T-helper 2 cell treated with Interferon-gamma antibody and Interleukin-4, amounts not matched to agents 100 ng/mL and 5 ng/mL, for 36 hours (primary cell): ENCODE measurements around the gene TDRD1. TPM values are rescaled to one million over a fixed set of nuclear protein-coding genes. Genes with fewer than 3 reads are reported as not detected.
"Not testable (repeated sequence)": the region's sequence is repeated elsewhere in the genome, so short reads cannot be mapped to it uniquely, and the experiment has no call there.

Source experiments
- intact Hi-C: fragments of 100-400 bp; cut with micrococcal nuclease; formaldehyde crosslinking; loops from one replicate; pipeline ENCODE4 v1.15.1; 2023
- total RNA-seq: library from RNA; stranded (reverse); gene quantifications from 2 replicates; pipeline ENCODE4 v1.2.3, GENCODE V29; 2022

Gene TDRD1, protein sequence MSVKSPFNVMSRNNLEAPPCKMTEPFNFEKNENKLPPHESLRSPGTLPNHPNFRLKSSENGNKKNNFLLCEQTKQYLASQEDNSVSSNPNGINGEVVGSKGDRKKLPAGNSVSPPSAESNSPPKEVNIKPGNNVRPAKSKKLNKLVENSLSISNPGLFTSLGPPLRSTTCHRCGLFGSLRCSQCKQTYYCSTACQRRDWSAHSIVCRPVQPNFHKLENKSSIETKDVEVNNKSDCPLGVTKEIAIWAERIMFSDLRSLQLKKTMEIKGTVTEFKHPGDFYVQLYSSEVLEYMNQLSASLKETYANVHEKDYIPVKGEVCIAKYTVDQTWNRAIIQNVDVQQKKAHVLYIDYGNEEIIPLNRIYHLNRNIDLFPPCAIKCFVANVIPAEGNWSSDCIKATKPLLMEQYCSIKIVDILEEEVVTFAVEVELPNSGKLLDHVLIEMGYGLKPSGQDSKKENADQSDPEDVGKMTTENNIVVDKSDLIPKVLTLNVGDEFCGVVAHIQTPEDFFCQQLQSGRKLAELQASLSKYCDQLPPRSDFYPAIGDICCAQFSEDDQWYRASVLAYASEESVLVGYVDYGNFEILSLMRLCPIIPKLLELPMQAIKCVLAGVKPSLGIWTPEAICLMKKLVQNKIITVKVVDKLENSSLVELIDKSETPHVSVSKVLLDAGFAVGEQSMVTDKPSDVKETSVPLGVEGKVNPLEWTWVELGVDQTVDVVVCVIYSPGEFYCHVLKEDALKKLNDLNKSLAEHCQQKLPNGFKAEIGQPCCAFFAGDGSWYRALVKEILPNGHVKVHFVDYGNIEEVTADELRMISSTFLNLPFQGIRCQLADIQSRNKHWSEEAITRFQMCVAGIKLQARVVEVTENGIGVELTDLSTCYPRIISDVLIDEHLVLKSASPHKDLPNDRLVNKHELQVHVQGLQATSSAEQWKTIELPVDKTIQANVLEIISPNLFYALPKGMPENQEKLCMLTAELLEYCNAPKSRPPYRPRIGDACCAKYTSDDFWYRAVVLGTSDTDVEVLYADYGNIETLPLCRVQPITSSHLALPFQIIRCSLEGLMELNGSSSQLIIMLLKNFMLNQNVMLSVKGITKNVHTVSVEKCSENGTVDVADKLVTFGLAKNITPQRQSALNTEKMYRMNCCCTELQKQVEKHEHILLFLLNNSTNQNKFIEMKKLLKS
- 0.09 and 0.23 TPM in 2 replicates for total RNA-seq

DNA sequence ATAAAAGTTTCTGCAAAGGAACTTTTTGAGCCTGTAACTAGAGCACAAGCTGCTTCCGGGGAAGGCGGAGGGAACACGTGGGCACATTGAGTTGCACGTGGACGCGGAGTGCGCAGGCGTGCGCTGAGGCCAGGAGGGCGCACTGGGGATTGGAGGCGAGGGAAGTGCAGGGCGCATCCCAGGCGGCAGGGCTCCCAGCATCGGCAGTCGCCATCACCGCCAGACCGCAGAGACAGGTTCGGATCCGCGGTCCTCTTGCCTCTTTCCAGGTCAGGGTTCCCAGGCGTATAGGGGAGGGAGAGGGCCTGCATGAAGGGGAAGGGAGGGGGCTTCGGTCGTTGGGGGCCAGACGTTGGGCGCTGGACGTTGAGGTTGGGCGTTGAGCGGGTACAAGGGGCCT, at the start of gene TDRD1:
TSS of gene TDRD1 (plus strand) at position 206 of the 400 bp plus-strand sequence. CDS start 8,479 bp downstream, outside the sequence.
- intact Hi-C loops = no loop called here

DNA sequence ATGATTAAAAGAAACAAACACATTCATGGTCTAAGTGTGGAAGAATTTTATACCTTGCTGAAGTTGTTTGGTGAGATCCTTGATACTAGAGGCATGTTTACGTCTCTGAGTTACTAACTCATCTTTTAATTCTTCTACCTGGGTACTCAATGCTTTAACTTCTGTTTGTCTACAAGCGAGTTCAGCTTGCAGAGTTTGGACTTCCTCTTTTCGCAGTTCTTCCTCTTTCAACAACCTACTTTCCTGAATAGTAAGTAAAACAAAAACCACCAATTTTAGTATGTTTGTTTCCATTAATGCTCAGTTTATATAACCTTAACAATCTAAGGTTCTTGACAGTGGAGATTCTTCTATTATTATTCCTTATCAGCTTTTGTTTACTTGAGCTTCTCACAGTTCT, 48.1 kb upstream of the TDRD1 start:
- intact Hi-C loops = no loop called here

DNA sequence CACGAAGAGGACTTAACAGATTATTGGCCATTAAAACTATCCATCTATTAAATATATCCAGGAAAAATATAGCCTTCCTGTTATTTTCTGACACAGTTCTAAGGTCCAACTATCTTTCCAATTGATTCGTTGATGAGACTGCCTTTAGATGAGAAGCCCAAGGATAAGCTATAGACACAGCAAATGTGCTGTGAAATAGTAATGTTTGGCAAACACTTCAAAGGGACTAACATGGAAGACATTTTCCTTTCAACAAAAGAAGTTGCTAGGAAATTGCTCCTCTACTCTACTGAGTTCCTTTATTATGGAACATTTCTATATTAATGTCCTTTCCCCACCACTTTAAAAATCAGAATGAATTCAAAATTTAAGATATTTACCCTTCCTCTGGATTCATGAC, 43.7 kb upstream of the TDRD1 start:
- intact Hi-C loops = no loop called here

DNA sequence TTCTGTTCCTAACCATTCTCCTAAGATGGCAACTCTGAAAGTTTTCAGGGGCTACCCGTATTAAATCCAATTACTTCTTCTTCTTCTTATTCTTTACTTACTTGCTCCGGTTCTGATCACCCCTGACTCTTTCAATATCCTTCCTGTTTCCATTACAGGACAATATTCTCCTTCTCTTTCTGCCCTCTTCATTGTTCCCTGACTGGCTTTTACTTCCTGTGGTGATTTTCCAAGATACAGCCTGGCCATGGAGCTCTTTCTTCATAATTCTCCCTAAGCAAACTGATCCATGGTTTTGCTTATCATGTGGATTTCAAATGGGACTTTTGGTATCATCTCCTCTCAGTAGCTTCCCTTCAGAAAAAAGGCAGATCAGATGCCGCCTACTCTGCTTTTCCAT, 40.6 kb upstream of the TDRD1 start:
- intact Hi-C loops = no loop called here

DNA sequence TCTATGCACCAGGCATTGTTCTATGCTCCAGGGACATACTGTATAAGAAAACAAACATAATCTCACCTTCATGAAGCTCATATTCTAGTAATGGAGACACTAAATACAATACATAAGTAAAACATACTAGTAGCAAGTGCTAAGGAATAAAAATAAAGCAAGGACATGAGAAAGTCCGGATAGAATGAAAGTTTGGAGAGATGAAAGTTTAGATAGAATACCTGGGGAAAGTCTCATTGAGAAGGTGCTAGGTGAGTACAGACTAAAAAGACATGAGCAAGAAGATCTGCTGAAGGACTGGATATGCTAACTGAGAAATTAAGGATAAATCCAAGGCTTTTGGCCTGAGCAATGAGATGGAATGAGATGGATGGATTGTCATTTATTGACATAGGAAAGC, 39.1 kb upstream of the TDRD1 start:
- intact Hi-C loops = no loop called here

DNA sequence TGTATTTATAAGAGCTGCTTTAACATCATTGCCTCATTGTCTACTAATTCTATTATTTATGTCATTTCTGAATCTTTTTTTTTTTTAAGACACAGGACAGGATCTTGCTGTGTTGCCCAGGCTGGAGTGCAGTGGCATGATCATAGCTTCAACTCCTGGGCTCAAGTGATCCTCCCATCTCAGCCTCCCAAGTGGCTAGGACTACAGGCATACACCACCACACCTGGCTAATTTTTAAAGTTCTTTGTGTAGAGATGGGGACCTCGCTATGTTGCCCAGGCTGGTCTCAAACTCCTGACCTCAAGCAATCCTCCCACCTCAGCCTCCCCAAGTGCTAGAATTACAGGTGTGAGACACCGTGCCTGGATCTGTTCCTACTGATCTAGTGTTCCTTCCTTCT, 38.3 kb upstream of the TDRD1 start:
- intact Hi-C loops = not testable (repeated sequence)

DNA sequence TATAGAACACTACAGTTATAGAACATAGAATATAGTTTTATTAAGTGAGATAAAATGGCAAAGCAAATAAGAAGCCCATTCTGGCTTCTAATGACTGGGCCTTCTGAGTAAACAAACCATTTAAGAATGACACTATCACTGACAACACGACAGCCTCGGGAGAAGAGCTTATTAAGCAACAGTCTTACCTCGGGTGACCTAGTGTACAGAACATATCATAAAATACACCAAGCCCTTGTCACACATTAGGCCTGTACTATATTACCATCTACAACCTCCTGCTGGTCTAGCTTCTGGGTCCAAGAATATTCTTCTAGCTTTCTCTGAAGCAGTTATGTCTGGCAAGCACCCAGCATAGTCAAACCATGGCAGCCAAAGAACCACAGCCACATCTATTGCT, 37.1 kb upstream of the TDRD1 start:
- intact Hi-C loops = no loop called here

DNA sequence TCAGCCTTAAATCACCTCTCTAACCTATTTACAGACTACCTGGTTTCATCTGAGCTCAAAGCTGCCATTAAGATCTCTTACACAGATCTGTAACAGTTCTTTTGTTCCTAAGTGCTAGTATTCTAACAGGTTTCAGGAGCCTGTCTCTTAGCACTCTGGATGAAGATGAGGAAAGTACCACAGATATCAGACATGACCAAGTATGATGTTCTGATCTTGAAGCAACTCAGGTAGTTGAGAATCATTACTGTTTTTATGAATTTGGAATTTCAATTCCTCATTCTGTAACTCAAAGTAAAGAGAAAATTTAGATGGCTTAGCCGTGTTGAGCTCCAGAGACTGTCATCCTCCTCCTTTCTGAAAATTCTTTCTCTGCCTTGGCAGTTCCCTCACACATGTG, 36.0 kb upstream of the TDRD1 start:
- intact Hi-C loops = no loop called here

DNA sequence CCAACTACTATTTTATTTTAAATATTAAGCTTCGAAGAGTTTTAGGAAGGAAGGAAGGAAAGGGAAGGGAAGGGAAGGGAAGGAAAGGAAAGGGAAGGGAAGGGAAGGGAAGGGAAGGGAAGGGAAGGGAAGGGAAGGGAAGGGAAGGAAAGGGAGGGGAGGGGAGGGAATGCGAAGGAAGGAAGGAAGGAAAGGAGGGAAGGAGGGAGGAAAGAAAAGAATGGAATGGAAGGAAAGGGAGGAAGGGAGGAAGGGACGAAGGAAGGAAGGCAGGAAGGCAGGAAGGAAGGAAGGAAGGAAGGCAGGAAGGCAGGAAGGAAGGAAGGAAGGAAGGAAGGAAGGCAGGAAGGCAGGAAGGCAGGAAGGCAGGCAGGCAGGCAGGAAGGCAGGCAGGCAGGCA, 29.7 kb upstream of the TDRD1 start:
- intact Hi-C loops = not testable (repeated sequence)

DNA sequence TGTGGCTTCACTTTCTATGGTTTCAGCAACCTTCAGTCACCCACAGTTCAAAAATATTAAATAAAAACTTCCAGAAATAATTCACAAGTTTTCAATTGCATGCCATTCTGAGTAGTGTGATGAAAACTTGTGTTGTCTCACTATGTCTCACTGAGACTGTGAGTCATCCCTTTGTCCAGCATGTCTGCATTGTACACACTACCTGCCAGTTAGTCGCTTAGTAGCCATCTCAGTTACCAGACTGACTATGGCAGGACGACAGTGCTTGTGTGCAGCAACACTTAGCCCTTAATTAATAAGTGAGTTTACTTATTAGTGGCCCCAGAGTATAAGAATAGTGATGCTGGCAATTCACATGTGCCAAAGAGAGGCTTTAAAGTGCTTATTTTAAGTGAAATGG, 27.7 kb upstream of the TDRD1 start:
- intact Hi-C loops = no loop called here

DNA sequence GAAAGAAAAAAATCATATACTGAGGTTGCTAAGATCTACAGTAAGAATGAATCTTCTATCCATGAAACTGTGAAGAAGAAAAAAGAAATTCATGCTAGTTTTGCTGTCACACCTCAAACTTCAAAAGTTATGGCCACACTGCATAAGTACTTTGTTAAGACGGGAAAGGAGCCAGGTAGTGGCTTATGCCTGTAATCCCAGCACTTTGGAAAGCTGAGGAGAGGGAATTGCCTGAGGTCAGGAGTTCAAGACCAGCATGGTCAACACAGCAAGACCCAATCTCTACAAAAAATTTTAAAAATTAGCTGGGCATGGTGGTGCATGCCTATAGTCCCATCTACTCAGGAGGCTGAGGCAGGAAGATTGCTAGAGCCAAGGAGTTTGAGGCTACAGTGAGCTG, 27.3 kb upstream of the TDRD1 start:
- intact Hi-C loops = no loop called here

DNA sequence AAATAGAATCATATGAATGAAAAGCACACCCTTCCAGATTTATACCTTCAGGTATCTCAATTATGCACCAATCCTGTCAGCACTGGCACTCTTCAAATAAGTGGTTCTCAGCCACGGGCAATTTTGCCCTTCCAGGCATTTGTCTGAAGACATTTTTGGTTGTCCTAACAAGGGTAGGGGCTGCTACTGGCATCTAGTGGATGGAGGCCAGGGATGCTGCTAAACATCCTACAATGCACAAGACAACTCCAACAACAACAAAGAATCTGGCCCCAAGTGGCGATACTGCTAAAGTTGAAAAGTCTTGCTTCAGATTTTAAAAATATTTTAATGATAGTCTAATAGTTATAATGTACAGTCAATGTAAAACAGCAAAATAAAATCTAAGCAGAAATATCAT, 21.2 kb upstream of the TDRD1 start:
- intact Hi-C loops = no loop called here

DNA sequence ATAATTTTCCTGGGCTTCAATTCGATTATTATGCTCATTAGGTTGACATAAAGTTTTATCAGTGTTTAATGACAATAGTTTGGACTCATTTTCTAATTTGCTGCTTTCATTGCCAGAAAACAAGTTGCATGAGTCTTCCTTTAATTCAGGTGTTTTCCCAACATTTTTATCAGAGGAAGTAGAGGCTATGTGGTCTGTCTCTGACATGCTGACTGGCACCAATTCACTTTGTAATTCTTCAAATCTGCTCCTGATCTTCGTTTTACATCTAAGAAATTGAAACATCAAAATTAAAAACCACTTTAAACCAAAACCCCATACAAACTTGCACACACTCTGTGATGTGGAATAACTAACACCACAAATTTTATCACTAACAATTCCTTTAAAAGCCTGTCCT, 16.1 kb upstream of the TDRD1 start:
- intact Hi-C loops = no loop called here

DNA sequence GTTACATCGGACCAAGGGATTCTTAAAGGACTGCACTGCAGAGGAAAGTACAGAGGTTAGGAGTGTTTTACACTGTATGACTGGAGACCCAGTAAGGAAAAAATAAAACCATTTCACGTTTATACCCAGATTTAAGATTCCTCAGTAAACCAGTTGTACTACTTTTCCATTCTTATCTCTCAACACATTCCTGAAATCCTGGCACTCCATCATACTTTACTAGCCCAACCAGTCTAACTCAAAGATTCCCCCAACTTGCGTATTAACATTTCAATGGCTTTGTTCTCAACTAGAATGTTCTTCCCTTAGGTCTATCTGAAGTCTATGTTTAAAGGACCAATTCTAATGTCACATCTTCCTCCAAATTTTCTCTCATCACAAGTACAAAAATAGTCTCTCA, 13.1 kb upstream of the TDRD1 start:
- intact Hi-C loops = no loop called here

DNA sequence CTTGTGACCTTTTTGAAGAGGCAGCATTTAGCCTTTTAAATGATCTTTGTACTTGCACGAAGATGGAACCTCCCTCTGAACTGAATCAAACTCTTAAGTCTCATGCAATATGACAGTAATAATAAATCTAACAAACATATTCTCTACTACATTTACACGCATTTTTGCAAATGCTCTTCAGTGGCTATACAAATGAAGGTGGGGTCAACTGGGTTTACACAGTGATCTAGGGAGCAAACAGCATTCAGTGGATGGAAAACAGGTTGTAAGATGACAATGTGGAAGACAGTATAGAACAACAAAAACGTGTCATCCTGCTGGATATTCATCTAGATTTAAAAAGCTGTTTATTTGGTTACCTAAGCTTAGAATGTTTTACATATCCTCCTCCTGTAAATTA, 12.7 kb upstream of the TDRD1 start:
- intact Hi-C loops = no loop called here

DNA sequence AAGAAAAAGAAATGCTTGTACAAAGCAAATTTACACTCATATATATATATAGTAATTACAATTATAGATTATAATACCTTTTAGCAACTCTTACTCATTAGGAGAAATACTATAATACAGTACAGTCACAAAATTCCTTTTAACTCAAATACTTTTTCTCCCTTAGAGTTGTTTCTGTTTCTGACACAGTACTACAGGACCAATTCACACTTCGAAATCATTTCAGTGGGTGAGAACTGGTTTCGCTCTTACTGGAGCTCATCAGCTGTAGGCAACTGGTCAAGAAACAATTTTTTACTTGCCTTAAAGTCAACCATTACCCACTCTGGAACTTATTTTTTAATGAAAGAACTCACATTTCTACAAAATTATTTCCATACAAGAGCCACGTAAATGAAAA, 11.2 kb upstream of the TDRD1 start:
- intact Hi-C loops = no loop called here

DNA sequence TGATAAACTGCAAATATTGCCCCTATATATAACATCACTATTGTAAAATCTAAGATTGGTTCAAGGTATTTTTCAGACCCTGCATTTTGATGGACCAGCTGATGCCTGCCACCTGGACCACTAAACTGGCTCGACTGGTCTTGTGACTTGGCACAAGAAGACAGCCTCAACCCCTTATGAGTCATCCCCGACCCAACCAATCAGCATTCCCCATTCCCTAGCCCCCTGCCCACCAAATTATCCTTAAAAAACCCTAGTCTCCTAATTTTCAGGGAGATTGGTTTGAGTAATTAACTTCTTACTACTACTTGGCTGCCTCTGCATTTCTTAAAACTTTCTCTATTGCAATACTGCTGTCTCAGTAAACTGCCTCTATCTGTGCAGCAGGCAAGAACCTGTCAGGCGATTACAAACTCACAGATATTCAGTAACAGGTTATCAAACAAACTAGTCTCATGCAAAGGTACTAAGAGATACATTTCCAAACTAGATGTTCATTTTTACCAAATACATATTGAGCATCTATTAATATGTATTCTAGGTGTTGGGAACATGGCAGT, 10.6 kb upstream of the TDRD1 start:
- intact Hi-C loops = no loop called here

DNA sequence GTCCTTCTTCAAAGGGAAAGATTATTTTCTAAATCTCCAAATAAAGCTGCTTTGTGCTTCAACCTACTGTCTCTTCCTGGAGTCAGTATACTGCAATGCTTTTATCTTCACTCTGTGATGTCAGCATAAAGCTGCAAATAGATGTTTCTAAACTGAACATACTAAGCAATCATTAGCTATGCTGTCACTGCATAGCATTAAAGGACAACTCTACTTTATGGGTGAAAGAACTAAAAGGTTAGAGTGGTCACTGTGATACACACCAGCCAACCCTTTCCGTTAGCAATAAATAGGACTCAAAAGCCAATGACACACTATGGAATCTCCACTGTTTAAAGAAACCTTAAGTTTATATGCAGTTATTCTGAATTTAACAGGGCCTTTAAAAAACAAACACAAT, 6.9 kb upstream of the TDRD1 start:
- intact Hi-C loops = loop anchor here (5.0 kb wide), 3 partner anchors 145 to 370 kb away; no protein-coding TSS in a partner anchor

DNA sequence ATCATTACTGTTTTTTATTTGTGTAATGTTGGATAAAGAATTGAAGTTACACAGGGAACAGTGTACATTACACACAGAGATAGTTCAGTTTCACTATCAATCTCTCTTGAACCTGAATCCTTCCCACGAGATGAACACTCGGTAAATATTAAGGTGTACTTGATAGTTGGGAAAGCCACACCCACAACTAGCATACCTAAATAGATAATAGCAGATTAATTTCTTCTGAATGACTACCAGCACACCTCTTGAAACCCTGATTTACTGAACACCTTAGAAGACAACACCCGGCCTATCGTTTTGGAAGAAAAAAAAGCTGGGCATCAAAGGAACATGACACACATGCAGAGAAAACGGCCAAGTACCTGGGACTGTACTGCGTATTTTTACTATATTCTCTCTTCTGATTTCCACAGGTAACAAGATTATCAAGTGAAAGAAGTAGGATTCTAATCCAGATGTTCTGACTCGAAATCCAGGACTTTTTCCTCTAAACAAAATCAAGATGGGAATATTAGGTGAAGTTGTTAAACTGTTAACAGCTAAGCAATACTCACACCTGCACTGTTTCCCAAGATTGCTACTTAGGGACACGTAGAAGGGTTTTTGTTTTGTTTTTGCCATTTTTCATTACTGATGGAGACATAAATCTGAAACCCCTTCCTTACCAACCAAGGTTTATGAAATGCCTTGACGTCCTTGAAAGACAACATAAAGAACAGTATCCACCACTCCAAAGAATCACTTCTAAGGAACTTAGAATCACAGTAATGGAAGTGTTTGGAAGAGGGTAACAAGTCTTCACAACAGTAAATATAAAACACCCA, 6.2 kb upstream of the TDRD1 start:
- intact Hi-C loops = loop anchor here (5.0 kb wide), 3 partner anchors 146 to 369 kb away; no protein-coding TSS in a partner anchor

DNA sequence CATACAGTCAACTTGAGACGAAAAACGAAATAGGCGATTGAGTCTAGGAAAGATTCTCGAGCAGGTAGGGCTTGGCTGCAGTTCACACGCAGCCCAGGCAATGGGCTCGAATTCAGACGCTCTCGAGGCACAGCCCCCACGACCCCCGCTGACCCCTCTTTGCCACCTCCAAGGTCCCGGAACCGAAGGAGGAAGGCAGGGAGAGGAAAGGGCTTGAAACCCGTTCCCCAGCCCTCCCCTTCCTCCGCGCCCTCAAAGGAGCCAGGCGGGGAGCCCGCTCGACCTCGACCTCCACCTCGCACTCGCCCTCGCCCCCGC, 5.6 kb upstream of the TDRD1 start:
- intact Hi-C loops = loop anchor here (5.0 kb wide), 3 partner anchors 146 to 369 kb away; no protein-coding TSS in a partner anchor
